OCI-M2 (cell line): ENCODE results near the gene OR5AC2.

Source experiments
- DNase-seq: peaks from one replicate; lab custom pipeline; 2025; ENCODE audit not compliant: unreplicated experiment; lab: John Stamatoyannopoulos, UW

OR5AC2 gene

GRCh38 chr3:98086873-98087272 is at the start of gene OR5AC2:
TSS of gene OR5AC2 (plus strand) at chr3:98087173. CDS start at chr3:98087173, 0 bp downstream.
- no peak for DNase-seq

GRCh38 chr3:98038286-98038685 is 48.7 kb upstream of the OR5AC2 start:
- DNase-seq: no peak

GRCh38 chr3:98038876-98039275 is 48.1 kb upstream of the OR5AC2 start:
- DNase-seq: no peak

- DNase-seq: peak; percentile 80
Measured at GRCh38 chr3:98039322-98040024, 47.5 kb upstream of the OR5AC2 start.

GRCh38 chr3:98041350-98041749 is 45.6 kb upstream of the OR5AC2 start:
- DNase-seq: no peak

- no peak for DNase-seq
Measured at GRCh38 chr3:98048586-98048985, 38.4 kb upstream of the OR5AC2 start.

GRCh38 chr3:98049271-98049670 is 37.7 kb upstream of the OR5AC2 start:
- DNase-seq: no peak

- DNase-seq: no peak
Measured at GRCh38 chr3:98056035-98056434, 30.9 kb upstream of the OR5AC2 start.

- DNase-seq: no peak
Measured at GRCh38 chr3:98057631-98058030, 29.3 kb upstream of the OR5AC2 start.

GRCh38 chr3:98058244-98058960 is 28.6 kb upstream of the OR5AC2 start:
- no peak for DNase-seq

- DNase-seq: no peak
Measured at GRCh38 chr3:98068824-98069223, 18.1 kb upstream of the OR5AC2 start.

GRCh38 chr3:98070840-98071239 is 16.1 kb upstream of the OR5AC2 start:
- no peak for DNase-seq

GRCh38 chr3:98073486-98073885 is 13.5 kb upstream of the OR5AC2 start:
- DNase-seq: no peak

- DNase-seq: no peak
Measured at GRCh38 chr3:98095882-98096281, 8.9 kb downstream of the OR5AC2 start.

GRCh38 chr3:98099848-98100247 is 12.9 kb downstream of the OR5AC2 start:
- no peak for DNase-seq

GRCh38 chr3:98108162-98108561 is 21.2 kb downstream of the OR5AC2 start:
- no peak for DNase-seq

- DNase-seq: no peak
Measured at GRCh38 chr3:98109807-98110549, 23.0 kb downstream of the OR5AC2 start.

- no peak for DNase-seq
Measured at GRCh38 chr3:98110550-98110908, 23.6 kb downstream of the OR5AC2 start.

- no peak for DNase-seq
Measured at GRCh38 chr3:98114264-98114663, 27.3 kb downstream of the OR5AC2 start.

GRCh38 chr3:98115717-98116116 is 28.7 kb downstream of the OR5AC2 start:
- DNase-seq: no peak

GRCh38 chr3:98130421-98130820 is 43.4 kb downstream of the OR5AC2 start, which contains the start of gene OR5H1:
TSS of gene OR5H1 (plus strand) at chr3:98130721. CDS start at chr3:98132698, 1,977 bp downstream.
- no peak for DNase-seq

GRCh38 chr3:98136631-98137030 is 49.7 kb downstream of the OR5AC2 start:
- no peak for DNase-seq
